Mucosa of descending colon (tissue), 3 donors: ENCODE results near the gene MRPS10. TPM values are rescaled to one million over a fixed set of nuclear protein-coding genes. Genes with fewer than 3 reads are reported as not detected.
"Not testable (repeated sequence)": the region's sequence is repeated elsewhere in the genome, so short reads cannot be mapped to it uniquely, and the experiment has no call there.

ENCODE experiments used
- ATAC-seq: fragments of 200-7000 bp; cut with Tn5 transposase; one replicate; pipeline ENCODE4 v1.9.1; 2020; ENCODE audit warnings: mild to moderate bottlenecking, moderate library complexity
- DNase-seq, 3 donors: peaks; one replicate each; pipeline ENCODE4 v3.0.0-alpha.2; 2020
- H3K36me3 ChIP-seq: fragments of 200-600 bp; one replicate; pipeline ENCODE4 v1.8.0; 2021; ENCODE audit warnings: low read depth, mild to moderate bottlenecking
- H3K4me1 ChIP-seq: fragments of 200-600 bp; one replicate; pipeline ENCODE4 v1.8.0; 2021; ENCODE audit warnings: low read depth, mild to moderate bottlenecking
- H3K4me3 ChIP-seq: fragments of 200-600 bp; one replicate; pipeline ENCODE4 v1.8.0; 2021; ENCODE audit warnings: mild to moderate bottlenecking
- H3K9me3 ChIP-seq: fragments of 200-600 bp; one replicate; pipeline ENCODE4 v1.8.0; 2021; ENCODE audit warnings: mild to moderate bottlenecking
- CTCF ChIP-seq: fragments of 200-600 bp; IDR thresholded peaks from one replicate; pipeline ENCODE4 v1.8.0; 2022; ENCODE audit warnings: antibody characterized with exemption, mild to moderate bottlenecking
- intact Hi-C, 2 donors: fragments of 100-400 bp; cut with DNase I in 1 of 2; cut with micrococcal nuclease in 1 of 2; formaldehyde crosslinking; loops; one replicate each; pipeline versions ENCODE4 v1.11.0 to v1.11.1; 2022; cut with DNase I, micrococcal nuclease
- total RNA-seq, 3 donors: library from RNA; stranded (reverse); fragmentation: NEBNext Ultra II Directional in 2 of 3; extraction: Animal tissue kit (Norgen Biotek cat#: 25700) in 2 of 3; gene quantifications; one replicate each; pipeline versions ENCODE4 v1.2.1 to v1.2.4, GENCODE V29; 2021 to 2023
- donor health status: DM: no; HTN: no; CAD: no; lungs with moderate emphysema.
- donor health status: DM: no; HTN: no; CAD: no.
- donor health status: DM: no; HTN: yes; CAD: no.

MRPS10 gene
- total RNA-seq, 3 donors from 2014 or later, result 22.2 to 31.7 (median 31.5) TPM

GRCh38 chr6:42176981-42177380 is 40.7 kb downstream of the MRPS10 start:
- no peak for DNase-seq
- Histone ChIP-seq H3K9me3 (no peaks in the 10 kb centered on the region), H3K4me1 (peaks cover 3% of the 10 kb centered on the region), H3K36me3 (no peaks in the 10 kb centered on the region), H3K4me3 (no peak overlapping the region)
- TF ChIP-seq CTCF, result no peak
- intact Hi-C loops, result no loop called here
- no peak for ATAC-seq

- ATAC-seq (no peak), DNase-seq (no peak)
- Histone ChIP-seq H3K4me3 (no peak overlapping the region), H3K36me3 (no peaks in the 10 kb centered on the region), H3K4me1 (peaks cover 3% of the 10 kb centered on the region), H3K9me3 (no peaks in the 10 kb centered on the region)
- intact Hi-C loops, result no loop called here
- no peak for TF ChIP-seq CTCF
These were observed 41.8 kb downstream of the MRPS10 start for GRCh38 chr6:42175860-42176259.

- Histone ChIP-seq H3K9me3 (no peaks in the 10 kb centered on the region), H3K4me1 (peaks cover 3% of the 10 kb centered on the region), H3K36me3 (no peaks in the 10 kb centered on the region), H3K4me3 (no peak within 1 kb of the TSS)
- intact Hi-C loops, result no loop called here
- DNase-seq (no peak), ATAC-seq (no peak)
- TF ChIP-seq CTCF, result no peak
These were observed 44.6 kb downstream of the MRPS10 start, which contains the start of gene GUCA1A for GRCh38 chr6:42173101-42173500. Gene GUCA1A, plus strand, starts transcription at chr6:42173364. Its CDS starts 250 bp downstream, at chr6:42173614.

GRCh38 chr6:42171813-42172581 is 45.7 kb downstream of the MRPS10 start:
- Histone ChIP-seq H3K4me3 (no peak overlapping the region), H3K9me3 (no peaks in the 10 kb centered on the region), H3K4me1 (peaks cover 3% of the 10 kb centered on the region), H3K36me3 (no peaks in the 10 kb centered on the region)
- TF ChIP-seq CTCF, result no peak
- no peak for DNase-seq
- ATAC-seq, result peak; percentile 77
- intact Hi-C loops, result no loop called here

GRCh38 chr6:42169780-42170179 is 47.9 kb downstream of the MRPS10 start:
- DNase-seq, H3K4me1 ChIP-seq, H3K4me3 ChIP-seq, H3K9me3 ChIP-seq, ATAC-seq, H3K36me3 ChIP-seq: not testable (repeated sequence)
- intact Hi-C loops, result loop anchor here in 1 of 2 donors (5.0 kb wide), 1 partner anchor 92 kb away; no protein-coding TSS in a partner anchor

- intact Hi-C loops, result loop anchor here in 1 of 2 donors (5.0 kb wide), 1 partner anchor 91 kb away; no protein-coding TSS in a partner anchor
- no peak overlapping the region for H3K4me3 ChIP-seq
- DNase-seq (no peak), ATAC-seq (no peak)
- no peak for TF ChIP-seq CTCF
- no peaks in the 10 kb centered on the region for H3K36me3 ChIP-seq
- H3K9me3 ChIP-seq, result no peaks in the 10 kb centered on the region
- H3K4me1 ChIP-seq, result peaks cover 3% of the 10 kb centered on the region
These were observed 49.0 kb downstream of the MRPS10 start for GRCh38 chr6:42168650-42169049.
